H1 (cell line): ENCODE measurements around the gene OSBPL9.

Experiments
- EZH2 ChIP-seq: fragments of 200-600 bp; sonication (generic); IDR thresholded peaks from 2 replicates; pipeline ENCODE4 v1.7.1; 2012; ENCODE audit warnings: low read depth, mild to moderate bottlenecking, moderate library complexity, low read length, inconsistent platforms; ENCODE audit not compliant: severe bottlenecking
- KDM1A ChIP-seq: fragments of 200-600, 300-600 bp; sonication (generic); IDR thresholded peaks from 2 replicates; pipeline ENCODE4 v1.7.1; 2016; ENCODE audit warnings: mild to moderate bottlenecking, low read length, borderline replicate concordance
- POLR2A ChIP-seq, 2 experiments: IDR thresholded peaks; 1 replicate in 1 of 2; 2 replicates in 1 of 2; pipeline ENCODE4 v1.6.1; 2011; ENCODE audit warnings: low read depth in 2 of 2, low read length in 2 of 2, mild to moderate bottlenecking in 2 of 2; ENCODE audit errors: control extremely low read depth in 1 of 2
- POLR2AphosphoS5 ChIP-seq: IDR thresholded peaks from 2 replicates; pipeline ENCODE4 v1.6.1; 2011; ENCODE audit warnings: low read depth, low read length
- SIRT6 ChIP-seq: IDR thresholded peaks from one replicate; pipeline ENCODE4 v1.7.1; 2012; ENCODE audit warnings: low read length, inconsistent platforms
- SP2 ChIP-seq: IDR thresholded peaks from 2 replicates; pipeline ENCODE4 v1.6.1; 2012; ENCODE audit warnings: mild to moderate bottlenecking, low read length, inconsistent platforms
- TAF1 ChIP-seq: IDR thresholded peaks from 2 replicates; pipeline ENCODE4 v1.6.1; 2011; ENCODE audit warnings: mild to moderate bottlenecking, low read depth, low read length
- TF ChIP-seq, protein P1 (sequence below), 3 experiments: IDR thresholded peaks; 1 replicate in 2 of 3; 2 replicates in 1 of 3; pipeline versions ENCODE4 v1.5.1 to v1.6.1; 2011; ENCODE audit warnings: low read length in 3 of 3, mild to moderate bottlenecking in 3 of 3, inconsistent platforms in 2 of 3, low read depth in 1 of 3, moderate library complexity in 1 of 3; ENCODE audit not compliant: insufficient read depth in 1 of 3; ENCODE audit errors: control extremely low read depth in 1 of 3
- TF ChIP-seq, protein P2 (sequence below): IDR thresholded peaks from 2 replicates; pipeline ENCODE4 v1.6.1; 2011; ENCODE audit warnings: low read depth, mild to moderate bottlenecking, low read length; ENCODE audit not compliant: insufficient read depth
- TF ChIP-seq, protein P3 (sequence below): IDR thresholded peaks from 2 replicates; pipeline ENCODE4 v1.6.1; 2011; ENCODE audit warnings: low read length, improper control_type of control experiment

DNA sequence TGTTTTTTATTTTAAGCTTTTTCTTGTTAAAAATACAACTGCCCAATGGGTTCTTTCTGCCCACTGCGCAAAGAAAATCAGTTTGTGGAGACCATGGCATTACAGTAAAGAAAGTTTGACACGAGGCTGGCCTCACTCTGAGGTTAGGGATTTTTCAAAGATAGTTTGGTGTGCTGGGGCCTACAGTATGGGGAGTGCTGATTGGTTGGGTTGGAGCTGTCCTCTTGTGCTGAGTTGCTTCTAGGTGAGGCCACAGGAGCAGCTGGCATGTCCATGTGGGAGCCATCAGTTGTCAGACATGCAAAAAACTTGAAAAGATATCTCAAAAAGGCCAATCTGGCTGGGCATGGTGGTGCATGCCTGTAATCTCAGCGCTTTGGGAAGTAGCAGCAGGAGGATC is 14.0 kb downstream of the OSBPL9 start:
- TF ChIP-seq, protein P1, sequence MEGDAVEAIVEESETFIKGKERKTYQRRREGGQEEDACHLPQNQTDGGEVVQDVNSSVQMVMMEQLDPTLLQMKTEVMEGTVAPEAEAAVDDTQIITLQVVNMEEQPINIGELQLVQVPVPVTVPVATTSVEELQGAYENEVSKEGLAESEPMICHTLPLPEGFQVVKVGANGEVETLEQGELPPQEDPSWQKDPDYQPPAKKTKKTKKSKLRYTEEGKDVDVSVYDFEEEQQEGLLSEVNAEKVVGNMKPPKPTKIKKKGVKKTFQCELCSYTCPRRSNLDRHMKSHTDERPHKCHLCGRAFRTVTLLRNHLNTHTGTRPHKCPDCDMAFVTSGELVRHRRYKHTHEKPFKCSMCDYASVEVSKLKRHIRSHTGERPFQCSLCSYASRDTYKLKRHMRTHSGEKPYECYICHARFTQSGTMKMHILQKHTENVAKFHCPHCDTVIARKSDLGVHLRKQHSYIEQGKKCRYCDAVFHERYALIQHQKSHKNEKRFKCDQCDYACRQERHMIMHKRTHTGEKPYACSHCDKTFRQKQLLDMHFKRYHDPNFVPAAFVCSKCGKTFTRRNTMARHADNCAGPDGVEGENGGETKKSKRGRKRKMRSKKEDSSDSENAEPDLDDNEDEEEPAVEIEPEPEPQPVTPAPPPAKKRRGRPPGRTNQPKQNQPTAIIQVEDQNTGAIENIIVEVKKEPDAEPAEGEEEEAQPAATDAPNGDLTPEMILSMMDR (IDR thresholded peaks at IDR 0.05; ENCODE audit: control extremely low read depth in 1 of 3, insufficient read depth in 1 of 3, low read depth in 1 of 3, low read length in 3 of 3), result no peak
- TF ChIP-seq, protein P2, sequence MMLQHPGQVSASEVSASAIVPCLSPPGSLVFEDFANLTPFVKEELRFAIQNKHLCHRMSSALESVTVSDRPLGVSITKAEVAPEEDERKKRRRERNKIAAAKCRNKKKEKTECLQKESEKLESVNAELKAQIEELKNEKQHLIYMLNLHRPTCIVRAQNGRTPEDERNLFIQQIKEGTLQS, result no peak
- TF ChIP-seq, protein P3, sequence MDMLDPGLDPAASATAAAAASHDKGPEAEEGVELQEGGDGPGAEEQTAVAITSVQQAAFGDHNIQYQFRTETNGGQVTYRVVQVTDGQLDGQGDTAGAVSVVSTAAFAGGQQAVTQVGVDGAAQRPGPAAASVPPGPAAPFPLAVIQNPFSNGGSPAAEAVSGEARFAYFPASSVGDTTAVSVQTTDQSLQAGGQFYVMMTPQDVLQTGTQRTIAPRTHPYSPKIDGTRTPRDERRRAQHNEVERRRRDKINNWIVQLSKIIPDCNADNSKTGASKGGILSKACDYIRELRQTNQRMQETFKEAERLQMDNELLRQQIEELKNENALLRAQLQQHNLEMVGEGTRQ, result no peak
- TF ChIP-seq POLR2A (IDR thresholded peaks at IDR 0.05; ENCODE audit: control extremely low read depth in 1 of 2, low read depth in 2 of 2, low read length in 2 of 2) (no peak), SIRT6 (no peak), KDM1A (no peak), POLR2AphosphoS5 (no peak), TAF1 (no peak), EZH2 (no peak), SP2 (no peak)
